Measurements from ENCODE around the gene TMEM245. TPM values are rescaled to one million over a fixed set of nuclear protein-coding genes. Genes with fewer than 3 reads are reported as not detected.

TMEM245 gene
- 100 to 1,000 TPM; 222 to 549 (median 318) TPM for total RNA-seq

DNA sequence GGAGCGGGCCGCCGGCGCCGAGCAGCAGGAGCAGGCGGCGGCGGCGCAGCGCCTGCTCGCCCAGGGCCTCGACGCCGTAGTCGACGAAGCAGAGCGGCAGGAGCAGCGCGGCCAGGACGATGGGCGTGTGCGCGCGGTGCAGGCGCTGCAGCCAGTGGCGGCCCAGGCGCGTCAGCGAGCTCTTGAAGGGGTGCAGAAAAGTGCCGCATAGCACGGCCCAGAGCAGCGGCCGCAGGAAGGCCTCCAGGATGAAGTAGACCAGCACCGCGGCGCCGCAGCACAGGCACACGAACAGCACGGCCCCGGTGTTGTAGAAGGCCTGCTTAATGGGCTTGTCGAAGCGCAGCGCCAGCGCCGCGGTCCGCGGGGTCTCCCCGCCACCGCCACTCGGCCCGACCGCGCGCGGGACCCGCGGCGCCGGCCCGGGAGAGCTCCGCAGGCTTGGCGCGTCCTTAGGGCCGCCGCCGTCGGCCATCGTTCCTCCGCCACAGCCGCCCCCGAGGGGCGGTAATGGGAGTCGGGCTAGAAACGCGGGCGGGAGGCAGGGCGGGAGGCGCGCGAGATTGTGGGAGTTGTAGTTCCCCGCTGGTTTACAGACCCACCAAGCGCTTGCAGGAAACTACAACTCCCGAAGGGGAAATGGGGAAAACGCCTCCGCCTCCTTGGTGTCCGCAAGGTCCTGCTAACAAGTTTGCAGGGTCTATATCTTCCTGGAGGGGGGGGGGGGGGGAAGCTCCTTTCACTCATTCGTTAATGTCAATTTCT lies at the start of gene TMEM245:
TMEM245 (minus strand) TSS at position 509 of the 765 bp plus-strand sequence; CDS start at position 475, 34 bp downstream.
- peak within 1 kb of the TSS; percentile 96 to 98 (median 97) for H3K27ac ChIP-seq
- WGBS, 2 donors = 0 to 2% methylated on average over 9 to 10 of the region's 88 CpGs
- intact Hi-C loops (cut with DNase I) = loop anchor here (2.0 kb wide), 1 partner anchor 51 kb away; no protein-coding TSS in a partner anchor
- H3K4me3 ChIP-seq (replicated peaks in 1 of 3) = peak within 1 kb of the TSS; percentile 67 to 83 (median 78)
- H3K9me3 ChIP-seq = no peaks in the 10 kb centered on the region
- H3K4me1 ChIP-seq = peaks cover 23 to 29% of the 10 kb centered on the region in 2 donors
- DNase-seq = peak; percentile 98
- H3K27me3 ChIP-seq = no peaks in the 10 kb centered on the region
- H3K36me3 ChIP-seq = no peaks in the 10 kb centered on the region
- TF ChIP-seq, protein P1, sequence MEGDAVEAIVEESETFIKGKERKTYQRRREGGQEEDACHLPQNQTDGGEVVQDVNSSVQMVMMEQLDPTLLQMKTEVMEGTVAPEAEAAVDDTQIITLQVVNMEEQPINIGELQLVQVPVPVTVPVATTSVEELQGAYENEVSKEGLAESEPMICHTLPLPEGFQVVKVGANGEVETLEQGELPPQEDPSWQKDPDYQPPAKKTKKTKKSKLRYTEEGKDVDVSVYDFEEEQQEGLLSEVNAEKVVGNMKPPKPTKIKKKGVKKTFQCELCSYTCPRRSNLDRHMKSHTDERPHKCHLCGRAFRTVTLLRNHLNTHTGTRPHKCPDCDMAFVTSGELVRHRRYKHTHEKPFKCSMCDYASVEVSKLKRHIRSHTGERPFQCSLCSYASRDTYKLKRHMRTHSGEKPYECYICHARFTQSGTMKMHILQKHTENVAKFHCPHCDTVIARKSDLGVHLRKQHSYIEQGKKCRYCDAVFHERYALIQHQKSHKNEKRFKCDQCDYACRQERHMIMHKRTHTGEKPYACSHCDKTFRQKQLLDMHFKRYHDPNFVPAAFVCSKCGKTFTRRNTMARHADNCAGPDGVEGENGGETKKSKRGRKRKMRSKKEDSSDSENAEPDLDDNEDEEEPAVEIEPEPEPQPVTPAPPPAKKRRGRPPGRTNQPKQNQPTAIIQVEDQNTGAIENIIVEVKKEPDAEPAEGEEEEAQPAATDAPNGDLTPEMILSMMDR (IDR thresholded peaks at IDR 0.05) = peak in 1 of 6 experiments; percentile 12
- TF ChIP-seq POLR2A (IDR thresholded peaks at IDR 0.05) = peak; percentile 90 to 99

- Histone ChIP-seq H3K27me3 (peaks cover 4% of the 10 kb centered on the region), H3K9me3 (no peaks in the 10 kb centered on the region), H3K27ac (no peak overlapping the region), H3K4me1 (no peaks in the 10 kb centered on the region), H3K36me3 (no peaks in the 10 kb centered on the region), H3K4me3 (replicated peaks in 1 of 3) (no peak overlapping the region)
- TF ChIP-seq, protein P1 (IDR thresholded peaks at IDR 0.05) = no peak
- TF ChIP-seq POLR2A (IDR thresholded peaks at IDR 0.05) = no peak
- intact Hi-C loops (cut with DNase I) = no loop called here
- DNase-seq = no peak
These were observed 48.4 kb upstream of the TMEM245 start for GRCh38 chr9:109168170-109168569.

DNA sequence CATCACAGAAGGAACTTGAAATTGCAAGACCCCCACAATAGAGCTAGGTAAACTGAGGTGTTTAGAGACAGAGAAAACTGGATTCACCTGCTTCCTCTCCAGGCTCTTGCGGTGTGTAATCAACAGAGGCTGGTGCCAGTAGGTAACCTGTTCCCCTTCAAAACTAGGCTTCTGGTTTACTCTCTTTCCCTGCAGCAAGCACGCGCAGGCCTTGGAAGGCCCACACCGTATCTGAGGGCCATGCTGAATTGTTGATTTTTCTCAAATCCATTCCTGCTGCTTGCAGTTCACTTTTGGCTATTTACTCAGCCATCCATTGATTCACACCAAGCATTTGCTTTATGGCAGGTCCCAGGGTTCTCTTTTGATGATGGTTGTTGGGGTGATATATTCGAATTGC lies 48.0 kb upstream of the TMEM245 start:
- Histone ChIP-seq H3K27ac (no peak overlapping the region), H3K9me3 (no peaks in the 10 kb centered on the region), H3K27me3 (peaks cover 4% of the 10 kb centered on the region), H3K4me3 (replicated peaks in 1 of 3) (no peak overlapping the region), H3K4me1 (no peaks in the 10 kb centered on the region), H3K36me3 (no peaks in the 10 kb centered on the region)
- 94 to 96% methylated on average over 5 of the region's 5 CpGs for WGBS, 2 donors
- intact Hi-C loops (cut with DNase I) = no loop called here
- no peak for DNase-seq
- TF ChIP-seq POLR2A (IDR thresholded peaks at IDR 0.05) = no peak
- TF ChIP-seq, protein P1 (IDR thresholded peaks at IDR 0.05) = no peak

GRCh38 chr9:109166771-109167601 lies 47.2 kb upstream of the TMEM245 start, which contains the start of gene FRRS1L:
TSS of gene FRRS1L (minus strand) at chr9:109167249. CDS start at chr9:109167138, 111 bp downstream.
- peak in 1 of 2 donors; percentile 13 for DNase-seq
- whole genome bisulfite sequencing, 2 donors = 11 to 12% methylated on average over 36 to 39 of the region's 86 CpGs
- Histone ChIP-seq H3K9me3 (no peaks in the 10 kb centered on the region), H3K4me3 (replicated peaks in 1 of 3) (no peak within 1 kb of the TSS), H3K36me3 (no peaks in the 10 kb centered on the region), H3K4me1 (no peaks in the 10 kb centered on the region), H3K27ac (no peak within 1 kb of the TSS), H3K27me3 (peaks cover 4% of the 10 kb centered on the region)
- intact Hi-C loops (cut with DNase I) = no loop called here
- TF ChIP-seq, protein P1 (IDR thresholded peaks at IDR 0.05) = no peak
- TF ChIP-seq POLR2A (IDR thresholded peaks at IDR 0.05) = no peak
